Inferior parietal cortex (tissue), 1 donor: Measurements from ENCODE around the gene PLPP1.
"Not testable (repeated sequence)": the region's sequence is repeated elsewhere in the genome, so short reads cannot be mapped to it uniquely, and the experiment has no call there.

Source experiments
- DNase-seq: peaks from one replicate; pipeline ENCODE4 v3.0.0-alpha.2; 2016; ENCODE audit errors: extremely low spot score

The PLPP1 gene

DNA sequence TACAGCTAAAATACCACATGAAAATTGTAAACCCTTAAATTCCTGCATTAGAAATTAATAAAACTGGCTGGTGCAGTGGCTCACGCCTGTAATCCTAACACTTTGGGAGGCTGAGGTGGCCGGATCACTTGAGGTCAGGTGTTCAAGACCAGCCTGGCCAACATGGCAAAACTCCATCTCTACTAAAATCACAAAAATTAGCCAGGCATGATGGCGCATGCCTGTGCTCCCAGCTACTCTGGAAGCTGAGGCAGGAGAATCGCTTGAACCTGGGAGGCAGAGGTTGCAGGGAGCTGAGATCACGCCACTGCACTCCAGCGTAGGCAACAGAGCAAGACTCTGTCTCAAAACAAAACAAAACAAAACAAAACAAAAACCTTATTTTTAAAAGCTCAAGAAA is 29.1 kb downstream of the PLPP1 start:
- not testable (repeated sequence) for DNase-seq

DNA sequence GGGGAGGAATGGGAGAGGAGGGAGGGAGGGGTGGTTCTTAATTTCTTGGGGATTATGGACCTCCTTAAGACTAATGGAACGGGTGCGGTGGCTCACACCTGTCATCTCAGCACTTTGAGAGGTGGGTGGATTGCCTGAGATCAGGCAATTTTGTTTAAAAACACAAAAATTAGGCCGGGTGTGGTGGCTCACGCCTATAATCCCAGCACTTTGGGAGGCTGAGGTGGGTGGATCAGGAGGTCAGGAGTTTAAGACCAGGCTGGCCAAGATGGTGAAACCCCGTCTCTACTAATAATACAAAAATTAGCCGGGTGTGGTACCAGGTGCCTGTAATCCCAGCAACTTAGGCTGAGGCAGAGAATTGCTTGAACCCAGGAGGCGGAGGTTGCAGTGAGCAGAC is 30.8 kb downstream of the PLPP1 start:
- not testable (repeated sequence) for DNase-seq

DNA sequence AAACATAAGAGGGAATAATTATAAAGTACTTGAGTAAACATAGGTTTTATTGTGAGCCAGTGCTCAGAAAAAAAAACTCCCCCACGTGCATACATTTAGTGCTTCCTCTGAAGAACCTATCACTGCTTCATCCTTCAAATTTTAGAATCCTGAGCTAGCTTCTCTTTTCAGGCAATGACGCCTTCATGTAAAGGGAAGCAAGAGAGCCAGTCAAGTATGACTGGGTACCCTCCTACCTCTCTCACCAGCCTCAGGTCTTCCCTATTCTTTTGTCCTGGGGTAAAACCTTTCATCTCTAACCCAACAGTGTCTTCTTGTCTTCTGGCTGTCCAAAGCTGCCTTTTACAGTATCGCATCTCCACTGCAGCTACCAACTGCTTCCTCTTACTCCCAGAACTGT is 32.0 kb downstream of the PLPP1 start:
- DNase-seq, result no peak

DNA sequence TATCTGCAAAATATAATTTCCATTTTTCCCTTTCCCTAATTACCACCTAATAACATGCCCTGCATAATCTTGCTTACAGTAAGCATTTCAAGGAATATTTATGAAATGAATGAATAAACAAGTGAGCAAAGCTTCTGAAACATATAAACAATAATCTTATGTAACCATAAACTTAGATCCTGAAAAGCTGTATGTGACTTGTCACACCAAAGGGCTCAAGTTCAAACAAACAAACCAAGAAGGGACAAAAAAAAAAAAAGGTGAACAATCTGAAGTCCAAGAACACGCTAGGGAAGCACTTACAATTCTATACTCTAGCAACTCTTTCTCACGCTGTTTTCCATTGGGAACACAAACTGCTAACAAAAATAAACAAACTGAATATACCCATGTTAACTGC is 36.3 kb downstream of the PLPP1 start:
- DNase-seq, result no peak

DNA sequence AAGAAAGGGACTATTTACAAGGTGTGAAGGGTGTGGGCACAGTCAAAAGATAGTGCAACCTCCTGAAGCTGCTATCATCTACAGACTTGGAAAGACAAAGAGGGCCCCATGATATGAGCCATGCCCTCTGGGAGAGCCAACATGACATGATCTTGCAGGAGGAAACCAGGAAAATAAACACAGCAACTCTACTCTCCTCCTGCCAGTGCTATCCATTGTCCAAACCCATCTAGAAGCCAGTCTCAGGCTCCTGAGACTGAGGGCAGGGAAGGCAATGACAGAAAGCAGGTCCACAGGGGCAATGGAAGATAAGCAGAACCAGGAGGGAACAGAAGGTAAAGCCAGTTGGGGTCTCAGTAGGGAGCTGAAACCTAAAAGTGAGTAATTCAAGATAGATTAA is 37.1 kb downstream of the PLPP1 start:
- no peak for DNase-seq

DNA sequence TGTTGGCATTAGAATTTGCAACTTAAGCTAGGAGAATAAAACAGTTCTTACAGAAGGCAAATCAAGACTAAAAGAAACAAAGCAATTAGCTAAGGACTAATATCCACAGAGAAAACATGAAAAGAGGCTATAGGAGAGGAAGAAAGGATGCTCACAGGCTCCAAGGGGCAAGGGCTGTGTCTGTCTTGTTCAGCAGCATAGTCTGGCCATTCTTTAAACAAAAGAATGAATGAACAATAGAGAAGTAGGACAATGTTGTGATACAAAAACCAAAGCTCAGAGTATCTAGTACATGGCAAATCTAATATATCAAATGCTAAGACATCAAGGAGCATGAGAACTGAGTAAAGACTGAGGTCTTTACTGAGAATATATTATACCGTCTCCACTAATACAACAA is 39.5 kb downstream of the PLPP1 start:
- DNase-seq, result peak; percentile 39

DNA sequence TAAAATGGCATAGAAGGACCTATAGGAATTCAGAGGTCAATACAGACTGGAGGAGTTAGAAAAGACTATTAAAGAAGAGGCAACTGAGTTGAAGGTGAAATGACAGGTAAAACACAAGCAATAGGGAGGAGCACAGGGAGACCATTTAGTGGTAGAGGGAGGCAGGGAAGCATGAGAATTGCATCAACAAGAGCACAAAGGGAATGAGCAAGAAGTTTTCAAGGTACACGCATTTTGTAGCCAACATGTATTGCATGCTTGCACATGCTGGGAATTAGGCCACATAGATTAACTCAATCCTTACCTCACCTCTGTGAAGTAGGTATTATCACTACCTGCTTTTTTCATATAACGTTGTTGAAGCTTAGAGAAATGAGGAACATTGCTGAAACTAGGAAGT is 42.3 kb downstream of the PLPP1 start:
- DNase-seq, result no peak

DNA sequence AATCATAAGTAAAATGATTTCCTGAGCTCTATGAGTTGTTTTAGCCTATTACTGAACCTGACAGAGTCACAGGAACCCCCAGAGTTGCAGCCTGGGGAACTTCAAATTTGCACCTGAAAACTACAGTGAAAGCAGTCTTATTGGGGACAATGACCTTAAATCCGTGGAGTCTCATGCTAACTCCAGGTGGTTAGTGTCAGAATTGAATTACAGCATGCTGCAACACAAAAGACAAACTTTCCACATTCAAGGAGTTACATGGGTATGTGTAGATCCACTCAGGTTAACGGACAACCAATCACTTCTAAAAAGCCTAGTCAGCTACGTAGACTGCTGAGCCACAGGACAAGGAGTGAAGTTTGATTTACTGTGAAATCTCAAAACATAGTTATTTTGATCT is 49.7 kb downstream of the PLPP1 start:
- no peak for DNase-seq

DNA sequence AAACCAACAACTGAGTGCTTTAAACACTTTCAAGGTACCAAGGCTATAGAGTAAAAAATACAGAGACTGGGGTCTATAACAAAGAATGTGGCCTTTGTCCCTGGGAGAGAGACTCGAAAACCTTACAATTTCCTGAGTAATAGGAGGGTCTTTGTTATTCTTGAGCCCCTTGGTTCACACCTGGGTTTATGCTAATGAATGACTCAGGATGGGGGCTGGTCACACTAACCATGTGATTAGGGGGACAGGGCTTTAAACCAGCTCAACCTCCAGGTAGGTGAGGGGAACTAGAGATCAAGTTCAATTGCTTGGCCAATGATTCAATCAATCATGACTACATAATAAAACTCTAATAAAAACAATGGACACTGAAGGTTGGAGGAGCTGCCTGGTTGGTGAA is 50.2 kb downstream of the PLPP1 start:
- no peak for DNase-seq

DNA sequence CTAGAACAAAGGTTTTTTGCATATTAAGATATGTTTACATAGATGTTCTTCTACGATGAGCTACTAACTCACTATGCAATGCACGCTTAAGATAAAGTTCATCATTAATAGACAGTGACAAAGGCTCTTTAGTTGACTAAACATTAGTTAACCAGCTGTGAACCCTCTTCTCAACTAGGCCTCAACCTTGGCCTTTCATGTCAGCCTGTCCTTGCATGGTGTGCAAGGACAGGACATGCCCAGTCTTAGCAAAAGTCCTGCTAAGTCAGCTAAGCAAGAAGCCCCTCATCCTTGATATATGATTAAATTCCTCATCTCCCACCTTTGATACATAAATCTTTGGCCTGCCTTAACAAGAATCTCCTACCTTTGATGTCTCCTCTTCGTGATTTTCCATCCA is 50.9 kb downstream of the PLPP1 start:
- no peak for DNase-seq

DNA sequence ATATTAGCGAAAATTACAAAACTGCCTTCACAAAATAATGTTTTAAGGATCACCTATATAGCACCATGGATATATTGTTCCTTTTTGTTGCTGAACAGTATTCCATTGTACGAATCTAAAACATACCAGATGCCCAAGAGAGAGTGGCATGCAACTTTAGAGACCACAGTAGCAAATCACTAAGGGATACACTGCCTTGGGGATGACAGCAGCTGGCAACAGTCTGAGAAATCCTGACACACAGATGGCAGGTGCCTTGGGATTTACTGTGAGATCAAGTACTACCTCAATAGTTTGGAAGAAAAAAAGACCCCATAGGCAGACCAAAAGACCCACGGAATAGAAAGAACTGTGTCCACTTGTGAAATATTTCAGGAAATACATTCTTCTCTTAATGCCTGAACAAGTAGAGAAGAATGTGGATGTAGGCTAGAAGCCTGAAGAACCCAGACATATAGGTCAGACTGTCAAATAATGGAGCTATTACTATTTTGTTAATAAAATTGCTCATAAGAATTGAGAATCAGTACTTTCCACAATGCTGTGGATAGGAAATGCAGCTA is 53.4 kb downstream of the PLPP1 start:
- no peak for DNase-seq

DNA sequence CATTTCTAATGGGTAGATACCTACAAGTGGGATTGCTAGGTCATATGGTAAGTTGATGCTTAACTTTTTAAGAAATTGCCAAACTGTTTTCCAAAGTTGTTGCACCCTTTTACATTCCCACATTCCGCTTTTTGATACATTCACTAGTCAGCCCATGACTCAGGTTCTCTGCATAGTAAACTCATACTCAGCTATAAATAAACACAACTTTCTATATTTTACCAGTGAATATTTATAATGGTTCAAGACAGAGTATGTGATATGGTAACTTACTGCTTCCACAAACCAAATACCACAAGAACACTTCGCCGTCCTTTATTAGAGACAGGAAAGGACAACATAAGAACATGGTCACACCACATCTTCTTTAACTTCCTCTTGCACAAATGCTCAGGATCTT is 54.0 kb downstream of the PLPP1 start:
- DNase-seq, result no peak

DNA sequence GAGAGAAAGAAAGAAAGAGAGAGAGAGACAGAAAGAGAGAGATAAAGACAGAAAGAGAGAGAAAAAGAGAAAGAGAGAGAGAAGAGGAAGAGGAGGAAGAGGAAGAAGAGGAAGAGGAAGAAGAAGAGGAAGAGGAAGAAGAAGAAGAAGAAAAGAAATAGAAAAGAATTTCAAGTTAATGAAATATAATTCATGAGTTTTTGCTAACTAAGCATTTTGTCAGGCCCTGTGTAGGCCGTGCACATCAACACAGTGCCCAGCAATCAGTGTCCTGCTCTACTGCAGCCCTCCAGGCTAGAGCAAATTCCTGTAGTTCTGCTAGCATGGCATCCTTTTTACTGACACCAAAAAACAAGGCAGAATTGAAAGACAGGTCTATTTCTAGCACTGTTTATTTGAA is 62.1 kb downstream of the PLPP1 start:
- DNase-seq, result no peak

DNA sequence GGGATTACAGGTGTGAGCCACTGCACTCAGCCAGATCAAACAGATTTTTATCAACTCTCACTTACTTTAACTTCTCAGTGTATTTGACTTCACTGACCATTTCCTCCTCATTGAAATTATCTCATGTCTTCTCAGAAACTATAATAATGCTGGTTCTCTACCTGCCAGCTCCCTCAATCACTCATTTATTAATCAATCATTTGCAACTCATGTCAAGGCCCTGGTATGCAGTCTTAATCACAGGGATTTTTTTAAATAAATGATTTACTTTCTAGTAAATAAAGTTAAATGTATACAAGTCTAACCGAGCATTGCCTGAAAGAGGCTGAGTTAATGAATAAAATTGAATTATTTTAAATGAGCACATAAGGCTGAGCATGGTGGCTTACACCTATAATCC is 63.3 kb downstream of the PLPP1 start:
- DNase-seq, result no peak

DNA sequence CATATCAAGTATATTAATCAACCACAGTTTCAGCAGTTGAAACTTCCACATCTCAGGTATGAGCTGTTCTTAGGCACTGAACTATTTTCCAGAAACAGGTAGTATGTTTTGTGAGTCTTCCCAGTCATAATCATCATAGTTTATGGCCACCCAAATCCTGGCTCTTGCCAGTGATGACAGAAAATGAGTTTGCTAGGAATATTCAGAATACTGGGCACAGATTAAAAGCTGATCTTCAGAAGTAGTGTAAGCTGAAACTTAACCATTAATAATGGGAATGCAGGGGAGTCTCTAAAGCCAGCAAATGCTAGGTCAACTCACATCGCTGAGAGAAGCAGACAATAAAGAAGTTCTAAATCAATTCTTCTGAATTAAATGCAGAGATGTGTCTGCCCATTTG is 64.5 kb downstream of the PLPP1 start:
- DNase-seq, result no peak

DNA sequence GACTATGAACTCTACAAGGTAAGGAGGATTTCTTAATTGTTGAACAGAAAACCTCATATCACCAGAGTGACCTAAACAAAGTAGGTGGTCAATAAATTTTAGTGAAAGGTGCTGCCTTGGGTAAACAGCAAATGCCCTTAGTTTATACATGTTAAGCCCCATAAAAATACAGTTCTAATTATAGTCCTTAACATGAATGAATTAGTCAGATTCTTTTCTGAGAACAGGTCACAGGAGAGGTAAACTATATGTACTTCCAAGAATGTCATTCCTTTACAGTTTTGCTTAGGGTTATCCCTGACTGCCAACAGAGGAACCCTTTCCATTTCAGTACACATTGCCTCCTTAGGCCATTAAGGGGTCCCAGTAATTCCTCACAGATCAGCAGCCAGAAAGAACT is 64.9 kb downstream of the PLPP1 start:
- DNase-seq, result no peak

DNA sequence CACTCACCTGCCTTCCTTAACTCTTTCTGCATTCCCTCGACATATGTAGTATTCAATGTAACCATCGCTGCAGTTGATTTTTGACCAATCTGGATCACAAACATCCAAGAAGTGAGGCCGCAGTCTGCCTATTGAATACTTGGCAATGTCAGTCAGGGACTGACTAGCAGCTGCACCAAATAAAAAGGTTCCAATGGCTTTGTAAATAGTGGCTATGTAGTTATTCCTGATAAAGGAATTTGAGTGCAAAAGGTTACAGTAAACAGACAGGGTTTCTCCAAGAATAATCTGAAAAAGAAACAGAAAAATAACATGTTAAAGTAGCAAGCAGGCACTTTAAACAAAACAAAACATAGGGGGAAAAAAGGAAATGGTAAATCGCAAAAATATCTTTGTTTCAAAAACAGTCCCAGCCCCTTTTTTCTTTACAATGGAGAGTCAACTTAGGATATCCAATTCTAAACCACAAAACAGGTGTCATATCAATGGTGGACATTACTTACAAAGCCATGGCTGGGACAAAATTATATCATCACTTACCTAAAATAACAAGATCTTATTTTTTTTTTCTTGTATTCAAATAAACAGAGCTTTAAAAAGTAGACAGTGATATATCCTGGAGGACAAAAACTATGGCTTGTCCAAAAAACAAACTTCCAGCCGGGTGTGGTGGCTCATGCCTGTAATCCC is 66.8 kb downstream of the PLPP1 start:
- no peak for DNase-seq

DNA sequence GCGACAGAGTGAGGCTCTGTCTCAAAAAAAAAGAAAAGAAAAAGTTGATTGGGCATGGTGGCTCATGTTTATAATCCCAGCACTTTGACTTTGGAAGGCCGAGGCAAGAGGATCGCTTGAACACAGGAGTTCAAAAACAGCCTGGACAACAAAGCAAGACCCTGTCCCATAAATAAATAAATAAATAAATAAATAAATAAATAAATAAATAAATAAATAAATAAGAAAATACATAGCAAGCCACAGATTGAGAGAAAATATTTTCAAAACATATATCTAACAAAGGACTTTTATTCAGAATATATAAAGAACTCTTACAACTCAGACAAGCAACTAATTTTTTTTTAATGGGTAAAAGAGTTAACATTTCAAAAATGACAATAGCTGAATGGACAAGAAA is 71.2 kb downstream of the PLPP1 start:
- no peak for DNase-seq

DNA sequence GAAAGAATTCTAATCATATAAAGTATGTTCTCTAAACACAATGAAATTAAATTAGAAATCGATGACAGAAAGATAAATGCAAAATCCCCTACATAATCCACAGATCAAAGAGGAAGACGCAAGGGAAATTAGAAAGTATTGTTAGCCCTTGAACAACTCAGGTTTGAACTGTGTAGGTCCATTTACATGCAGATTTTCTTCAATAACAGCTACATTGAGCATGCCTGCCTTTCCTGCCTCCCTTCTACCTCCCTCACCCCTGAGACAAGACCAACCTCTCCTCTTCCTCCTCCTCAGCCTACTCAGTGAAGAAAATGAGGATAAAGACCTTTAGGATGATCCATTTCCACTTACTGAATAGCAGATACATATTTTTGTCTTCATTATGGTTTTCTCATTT is 75.2 kb downstream of the PLPP1 start:
- DNase-seq, result no peak

DNA sequence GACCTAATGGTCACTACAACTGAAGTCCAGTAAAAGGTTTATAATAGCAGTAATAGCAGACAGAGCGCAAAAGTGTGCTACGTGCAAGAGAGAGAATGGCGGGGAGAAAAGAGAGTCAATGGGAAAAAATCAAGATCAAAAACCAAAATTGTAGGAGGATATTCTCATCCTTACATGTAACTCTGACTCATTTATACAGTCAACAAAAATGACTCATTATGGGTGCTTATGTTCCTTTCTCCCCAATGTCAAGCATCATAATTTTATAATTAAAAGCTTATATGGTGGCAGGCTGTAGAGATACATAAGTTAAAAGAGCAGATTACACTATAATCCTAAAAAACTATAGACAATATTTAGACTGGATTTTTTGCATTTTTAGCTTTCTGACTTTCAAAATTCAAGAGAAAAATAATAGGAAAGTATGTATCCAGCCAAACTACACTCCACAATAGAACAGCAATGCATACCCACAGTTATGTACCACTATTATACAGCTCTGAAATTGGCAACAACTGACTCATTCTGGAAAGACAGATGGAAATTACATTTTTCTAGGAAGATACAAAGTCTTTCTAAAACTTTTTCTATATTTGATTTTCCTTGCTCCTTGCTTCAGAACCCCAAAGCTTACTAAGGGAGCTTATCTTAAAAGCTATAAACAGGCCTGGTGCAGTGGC is 78.4 kb downstream of the PLPP1 start:
- no peak for DNase-seq

DNA sequence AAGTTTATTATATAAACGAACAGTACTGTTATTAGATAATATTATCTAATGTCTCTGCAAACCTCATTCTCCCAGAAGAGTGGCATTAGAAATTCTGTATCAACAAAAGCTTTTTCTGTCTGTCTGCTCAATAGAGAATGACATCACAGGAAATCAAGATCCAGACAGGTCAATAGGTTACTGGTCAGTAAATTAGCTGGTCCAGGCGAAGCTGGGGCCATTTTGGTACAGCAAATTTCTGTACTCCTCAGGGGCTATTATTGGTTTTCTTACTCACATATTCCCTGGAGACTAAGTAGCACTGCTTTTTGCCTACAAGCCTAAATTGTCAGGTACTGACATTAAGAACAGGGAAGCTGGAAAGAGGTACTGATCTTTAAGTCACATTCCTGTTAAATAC is 80.5 kb downstream of the PLPP1 start:
- no peak for DNase-seq

DNA sequence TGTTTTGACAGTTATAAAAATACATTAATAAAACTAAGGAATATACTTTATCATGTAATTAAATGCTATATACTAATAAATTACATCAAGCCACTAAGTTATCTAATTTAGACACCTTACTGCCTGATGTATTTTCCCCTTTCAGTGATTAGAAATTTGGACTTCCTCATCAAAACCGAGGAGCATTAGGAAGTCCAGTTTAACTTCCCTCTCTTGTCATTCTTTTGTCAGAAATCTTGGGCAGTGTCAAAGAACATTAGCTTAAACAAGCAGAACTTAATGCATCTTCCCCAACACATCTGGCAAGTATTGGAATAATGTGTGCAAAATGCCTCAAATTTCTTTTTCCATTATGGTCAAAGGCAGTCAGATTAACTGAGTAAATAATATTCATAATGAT is 81.6 kb downstream of the PLPP1 start:
- no peak for DNase-seq

DNA sequence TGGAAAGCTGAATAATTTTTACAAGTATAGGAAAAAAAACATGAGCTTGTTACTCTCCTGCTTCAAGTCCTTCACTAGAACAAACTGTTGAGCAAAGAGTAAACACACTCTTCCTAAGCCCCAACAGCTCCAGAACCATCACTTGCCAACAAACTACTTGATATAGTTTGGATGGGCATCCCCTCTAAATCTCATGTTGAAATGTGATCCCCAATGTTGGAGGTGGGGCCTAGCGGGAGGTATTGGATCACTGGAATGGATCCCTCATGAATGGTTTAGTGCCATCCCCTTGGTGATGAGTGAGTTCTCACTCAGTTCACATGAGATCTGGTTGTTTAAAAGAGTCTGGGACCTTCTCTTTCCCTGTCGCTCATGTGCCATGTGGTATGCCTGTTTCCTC is 82.8 kb downstream of the PLPP1 start:
- DNase-seq, result no peak
